HCT116 (cell line): ENCODE measurements around the gene KCNC4. TPM values are rescaled to one million over a fixed set of nuclear protein-coding genes. Genes with fewer than 3 reads are reported as not detected.

Experiments
- ATAC-seq: fragments of 200-7000 bp; cut with Tn5 transposase; 2 replicates; pipeline ENCODE4 v1.9.1; 2020; ENCODE audit warnings: mild to moderate bottlenecking, moderate library complexity
- BruUV-seq: library from RNA; stranded (reverse); fragments of 400-500 nt; replicated peaks from 2 replicates; lab custom pipeline; 2021; lab: Mats Ljungman, UMichigan
- CTCF ChIA-PET: fragments of 300-600 bp; sonication (Branson Sonifier 250); formaldehyde crosslinking; loops from one replicate; lab custom pipeline; 2021; ENCODE audit warnings: antibody characterized with exemption; lab: Charles Lee
- POLR2A ChIA-PET: fragments of 300-600, 350-600 bp; sonication (Branson Sonifier 250); formaldehyde crosslinking; loops from one replicate; lab custom pipeline; 2021; ENCODE audit warnings: antibody characterized with exemption; lab: Charles Lee
- RAD21 ChIA-PET, 2 experiments: fragments of 300-600 bp; sonication (Branson Sonifier 250); formaldehyde crosslinking; loops; one replicate each; lab custom pipeline; 2023; ENCODE audit warnings: low total read pairs in 2 of 2; ENCODE audit not compliant: uncharacterized antibody in 2 of 2, unreplicated experiment in 2 of 2, low non-redundant PET in 1 of 2; lab: Charles Lee
- DNase-seq: peaks from one replicate; pipeline ENCODE4 v3.0.0-alpha.2; 2010; ENCODE audit warnings: low read depth, low spot score
- H2AFZ ChIP-seq: fragments of 200-600 bp; shearing (Covaris generic), sonication (generic); 2 replicates; pipeline ENCODE4 v1.6.1; 2017; ENCODE audit warnings: low read depth, mixed run types, mixed read lengths, antibody characterized with exemption, low read length; ENCODE audit not compliant: poor library complexity, severe bottlenecking
- H3K27ac ChIP-seq: 2 replicates; pipeline ENCODE4 v1.5.1; 2012; ENCODE audit warnings: low read depth, low read length
- H3K27me3 ChIP-seq: fragments of 200-600 bp; sonication (generic); 2 replicates; pipeline ENCODE4 v1.6.1; 2016; ENCODE audit warnings: mixed run types, low read length, mixed read lengths; ENCODE audit not compliant: insufficient read depth
- H3K36me3 ChIP-seq, 2 experiments: fragments of 200-500 bp in 1 of 2; fragments of 200-600 bp in 1 of 2; sonication (Bioruptor generic) in 1 of 2; sonication (generic) in 1 of 2; 2 replicates each; pipeline versions ENCODE4 v1.5.1 to v1.6.1; 2014 to 2016; ENCODE audit warnings: low read length in 2 of 2, inconsistent platforms in 1 of 2, mixed read lengths in 1 of 2, mixed run types in 1 of 2; ENCODE audit not compliant: insufficient read depth in 2 of 2, control insufficient read depth in 1 of 2
- H3K4me1 ChIP-seq, 2 experiments: fragments of 200-600 bp in 1 of 2; sonication (generic) in 1 of 2; 2 replicates each; pipeline versions ENCODE4 v1.5.1 to v1.6.1; 2012 to 2017; ENCODE audit warnings: low read length in 2 of 2, inconsistent platforms in 1 of 2, mild to moderate bottlenecking in 1 of 2, mixed read lengths in 1 of 2, mixed run types in 1 of 2, moderate library complexity in 1 of 2; ENCODE audit not compliant: insufficient read depth in 2 of 2, control insufficient read depth in 1 of 2
- H3K4me2 ChIP-seq: fragments of 200-600 bp; sonication (generic); 2 replicates; pipeline ENCODE4 v1.6.1; 2017; ENCODE audit warnings: mixed run types, low read length, mixed read lengths
- H3K4me3 ChIP-seq, 2 experiments: fragments of 200-600 bp in 1 of 2; sonication (generic) in 1 of 2; replicated peaks in 1 of 2; 2 replicates each; pipeline ENCODE4 v1.5.1; 2011 to 2016; ENCODE audit warnings: low read length in 2 of 2, control low read depth in 1 of 2, low read depth in 1 of 2, mild to moderate bottlenecking in 1 of 2, mixed read lengths in 1 of 2, mixed run types in 1 of 2
- H3K79me2 ChIP-seq: fragments of 200-600 bp; sonication (generic); 2 replicates; pipeline ENCODE4 v1.6.1; 2017; ENCODE audit warnings: mild to moderate bottlenecking, mixed run types, low read length, moderate library complexity, mixed read lengths; ENCODE audit not compliant: insufficient read depth
- H3K9ac ChIP-seq: fragments of 200-600 bp; sonication (generic); 2 replicates; pipeline ENCODE4 v1.6.1; 2016; ENCODE audit warnings: low read length, mixed read lengths
- H3K9me2 ChIP-seq: fragments of 200-600 bp; sonication (generic), shearing (Covaris generic); 2 replicates; pipeline ENCODE4 v1.6.1; 2017; ENCODE audit warnings: mixed run types, mild to moderate bottlenecking, moderate library complexity; ENCODE audit not compliant: insufficient read depth
- H3K9me3 ChIP-seq, 2 experiments: fragments of 200-500 bp in 1 of 2; fragments of 200-600 bp in 1 of 2; sonication (Bioruptor generic) in 1 of 2; sonication (generic) in 1 of 2; 2 replicates each; pipeline ENCODE4 v1.6.1; 2014 to 2017; ENCODE audit warnings: low read length in 2 of 2, mixed read lengths in 2 of 2, inconsistent platforms in 1 of 2, low read depth in 1 of 2, mild to moderate bottlenecking in 1 of 2, mixed run types in 1 of 2, moderate library complexity in 1 of 2; ENCODE audit not compliant: control insufficient read depth in 1 of 2, insufficient read depth in 1 of 2
- H4K20me1 ChIP-seq: fragments of 200-600 bp; sonication (generic), shearing (Covaris generic); 2 replicates; pipeline ENCODE4 v1.6.1; 2017; ENCODE audit warnings: mixed run types, mild to moderate bottlenecking, moderate library complexity; ENCODE audit not compliant: insufficient read depth
- CBX3 ChIP-seq: IDR thresholded peaks from 2 replicates; pipeline ENCODE4 v1.6.1; 2012; ENCODE audit warnings: low read depth
- CTCF ChIP-seq, 3 experiments: fragments of 200-600 bp in 1 of 3; sonication (generic) in 1 of 3; IDR thresholded peaks in 2 of 3; conservative IDR thresholded peaks in 1 of 3; 2 replicates each; pipeline ENCODE4 v1.5.1; 2012 to 2017; ENCODE audit warnings: low read depth in 2 of 3, low read length in 2 of 3, antibody characterized with exemption in 1 of 3, borderline replicate concordance in 1 of 3, control low read depth in 1 of 3, mild to moderate bottlenecking in 1 of 3, mixed read lengths in 1 of 3, mixed run types in 1 of 3, moderate library complexity in 1 of 3; ENCODE audit not compliant: insufficient read depth in 1 of 3
- EGR1 ChIP-seq: IDR thresholded peaks from 2 replicates; pipeline ENCODE4 v1.6.1; 2012; ENCODE audit warnings: low read depth
- ELF1 ChIP-seq: IDR thresholded peaks from 2 replicates; pipeline ENCODE4 v1.6.1; 2012; ENCODE audit warnings: low read depth, borderline replicate concordance
- EZH2phosphoT487 ChIP-seq: fragments of 200-600 bp; IDR thresholded peaks from 2 replicates; pipeline ENCODE4 v1.6.1; 2018; ENCODE audit warnings: antibody characterized with exemption, borderline replicate concordance
- MAX ChIP-seq: IDR thresholded peaks from 2 replicates; pipeline ENCODE4 v1.6.1; 2012
- SIN3A ChIP-seq: IDR thresholded peaks from 2 replicates; pipeline ENCODE4 v1.6.1; 2012; ENCODE audit warnings: low read depth
- SP1 ChIP-seq: IDR thresholded peaks from 2 replicates; pipeline ENCODE4 v1.6.1; 2012; ENCODE audit warnings: low read depth
- YY1 ChIP-seq: IDR thresholded peaks from 2 replicates; pipeline ENCODE4 v1.6.1; 2011; ENCODE audit warnings: low read length, low read depth, moderate library complexity, mild to moderate bottlenecking; ENCODE audit not compliant: insufficient replicate concordance; ENCODE audit errors: extremely low read depth
- intact Hi-C: fragments of 100-400 bp; cut with micrococcal nuclease; formaldehyde crosslinking; loops from 2 replicates; pipeline ENCODE4 v1.10.0; 2022
- total RNA-seq: library from RNA; stranded (reverse); gene quantifications from one replicate; pipeline ENCODE4 v1.2.1, GENCODE V29; 2021; ENCODE audit not compliant: unreplicated experiment
- TF ChIP-seq, protein P1 (sequence below): IDR thresholded peaks from 2 replicates; pipeline ENCODE4 v1.6.1; 2012; ENCODE audit warnings: low read depth

Gene KCNC4
- total RNA-seq, 1 experiment from 2014 or later, result 13.0 TPM

- TF ChIP-seq SP1 (no peak), SIN3A (no peak), YY1 (no peak), CBX3 (no peak)
- TF ChIP-seq, protein P1, sequence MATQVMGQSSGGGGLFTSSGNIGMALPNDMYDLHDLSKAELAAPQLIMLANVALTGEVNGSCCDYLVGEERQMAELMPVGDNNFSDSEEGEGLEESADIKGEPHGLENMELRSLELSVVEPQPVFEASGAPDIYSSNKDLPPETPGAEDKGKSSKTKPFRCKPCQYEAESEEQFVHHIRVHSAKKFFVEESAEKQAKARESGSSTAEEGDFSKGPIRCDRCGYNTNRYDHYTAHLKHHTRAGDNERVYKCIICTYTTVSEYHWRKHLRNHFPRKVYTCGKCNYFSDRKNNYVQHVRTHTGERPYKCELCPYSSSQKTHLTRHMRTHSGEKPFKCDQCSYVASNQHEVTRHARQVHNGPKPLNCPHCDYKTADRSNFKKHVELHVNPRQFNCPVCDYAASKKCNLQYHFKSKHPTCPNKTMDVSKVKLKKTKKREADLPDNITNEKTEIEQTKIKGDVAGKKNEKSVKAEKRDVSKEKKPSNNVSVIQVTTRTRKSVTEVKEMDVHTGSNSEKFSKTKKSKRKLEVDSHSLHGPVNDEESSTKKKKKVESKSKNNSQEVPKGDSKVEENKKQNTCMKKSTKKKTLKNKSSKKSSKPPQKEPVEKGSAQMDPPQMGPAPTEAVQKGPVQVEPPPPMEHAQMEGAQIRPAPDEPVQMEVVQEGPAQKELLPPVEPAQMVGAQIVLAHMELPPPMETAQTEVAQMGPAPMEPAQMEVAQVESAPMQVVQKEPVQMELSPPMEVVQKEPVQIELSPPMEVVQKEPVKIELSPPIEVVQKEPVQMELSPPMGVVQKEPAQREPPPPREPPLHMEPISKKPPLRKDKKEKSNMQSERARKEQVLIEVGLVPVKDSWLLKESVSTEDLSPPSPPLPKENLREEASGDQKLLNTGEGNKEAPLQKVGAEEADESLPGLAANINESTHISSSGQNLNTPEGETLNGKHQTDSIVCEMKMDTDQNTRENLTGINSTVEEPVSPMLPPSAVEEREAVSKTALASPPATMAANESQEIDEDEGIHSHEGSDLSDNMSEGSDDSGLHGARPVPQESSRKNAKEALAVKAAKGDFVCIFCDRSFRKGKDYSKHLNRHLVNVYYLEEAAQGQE, result no peak
Observed at GRCh38 chr1:110240476-110241210, 30.5 kb downstream of the KCNC4 start (continued).

- H3K9me3 ChIP-seq, result no peaks in the 10 kb centered on the region
- TF ChIP-seq CTCF (IDR thresholded peaks at IDR 0.05 in 2 of 3, conservative IDR thresholded peaks at IDR 0.05 in 1 of 3; ENCODE audit: borderline replicate concordance in 1 of 3, insufficient read depth in 1 of 3, low read depth in 2 of 3, low read length in 2 of 3), result no peak
- TF ChIP-seq ELF1, result no peak
- no peak for TF ChIP-seq EZH2phosphoT487
- no peak for TF ChIP-seq MAX
- no peak for TF ChIP-seq EGR1
- peaks cover under 1 to 2% of the 10 kb centered on the region in 2 experiments; a peak in 3 of 4 replicates for H3K4me1 ChIP-seq
- ATAC-seq (no peak), DNase-seq (no peak)
- H3K79me2 ChIP-seq, result no peaks in the 10 kb centered on the region
- H3K4me3 ChIP-seq, result no peak overlapping the region
- ChIA-PET CTCF (no interaction called here), RAD21 (no interaction called here), POLR2A (no interaction called here)
- H3K27me3 ChIP-seq, result no peaks in the 10 kb centered on the region
- H2AFZ ChIP-seq, result no peak overlapping the region
- no TSS peak for BruUV-seq
- H3K27ac ChIP-seq, result no peak overlapping the region
- no peak overlapping the region for H3K4me2 ChIP-seq
- intact Hi-C loops, result no loop called here
- no peaks in the 10 kb centered on the region; a peak in 1 of 4 replicates for H3K36me3 ChIP-seq
- no peaks in the 10 kb centered on the region for H3K9me2 ChIP-seq
- H3K9ac ChIP-seq, result no peak overlapping the region
- H4K20me1 ChIP-seq, result no peaks in the 10 kb centered on the region
Observed at GRCh38 chr1:110241516-110241915, 31.4 kb downstream of the KCNC4 start.
